ENCODE data around the gene DRC1. TPM values are rescaled to one million over a fixed set of nuclear protein-coding genes. Genes with fewer than 3 reads are reported as not detected.

The DRC1 gene
- total RNA-seq, 1 donor from 2014 or later, result 0.40 TPM

GRCh38 chr2:26399771-26400376 is 1.8 kb upstream of the DRC1 start:
- no peak for DNase-seq (ENCODE audit: low spot score)

- DNase-seq (ENCODE audit: low spot score), result no peak
Measured at GRCh38 chr2:26400723-26401122, 997 bp upstream of the DRC1 start.

DNA sequence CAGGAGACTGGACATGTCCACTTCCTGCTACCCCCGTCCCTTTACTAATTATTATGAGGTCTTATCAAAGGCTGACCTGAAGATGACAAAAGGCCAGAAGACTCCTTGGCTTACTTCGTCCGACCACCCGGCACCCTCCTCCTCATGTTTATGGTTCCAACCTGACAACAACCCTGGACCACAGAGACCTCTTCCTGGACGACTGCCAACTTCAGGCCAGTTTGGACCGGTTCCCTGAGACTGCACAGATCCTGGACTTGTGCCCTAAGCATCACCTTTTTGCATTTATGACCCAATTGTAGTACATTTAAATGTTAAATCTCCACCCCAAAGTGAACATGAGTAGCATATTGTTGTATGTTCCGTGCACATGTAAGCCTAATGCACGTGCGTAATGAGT is 5.8 kb downstream of the DRC1 start:
- no peak for DNase-seq (ENCODE audit: low spot score)

DNA sequence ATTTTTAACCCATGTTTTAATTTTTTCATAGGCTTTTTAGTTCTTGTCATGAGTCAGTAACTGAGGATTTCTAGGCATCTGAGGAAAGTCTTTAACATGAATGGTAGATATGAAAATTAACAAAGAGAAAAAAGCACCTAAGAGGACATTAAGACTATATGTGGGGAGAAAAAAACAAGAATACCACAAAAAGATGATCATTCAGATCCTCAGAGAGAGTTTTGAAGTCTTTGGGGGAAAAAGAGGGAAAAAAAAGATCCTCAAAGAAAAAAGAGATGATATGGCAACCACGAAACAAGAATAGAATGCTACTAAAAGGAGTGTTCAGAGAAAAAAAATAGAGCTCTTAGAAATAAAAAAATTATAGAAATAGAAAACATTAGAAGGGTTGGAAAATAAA is 8.1 kb downstream of the DRC1 start:
- DNase-seq (ENCODE audit: low spot score), result no peak

DNA sequence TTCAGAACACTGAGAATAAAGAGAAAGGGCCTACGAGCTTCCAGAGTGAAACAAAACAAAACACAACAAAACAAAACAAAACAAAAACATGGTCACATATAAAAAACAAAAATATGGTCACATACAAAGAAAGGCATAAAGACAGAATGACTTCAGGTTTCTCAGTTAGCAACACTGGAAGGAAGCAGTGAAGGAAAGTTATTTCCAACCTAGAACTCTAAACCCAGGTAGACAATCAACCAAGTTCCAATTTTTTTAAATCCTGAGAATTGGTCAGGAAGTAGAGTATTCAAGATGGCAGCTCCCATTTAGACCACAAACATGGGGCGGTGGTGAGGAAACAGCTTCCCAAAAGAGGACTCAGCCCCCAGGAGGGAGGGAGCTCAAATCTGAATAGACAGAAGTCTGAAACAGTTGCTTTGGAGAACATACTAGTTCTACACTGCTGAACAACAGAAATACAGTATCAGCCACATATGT is 9.1 kb downstream of the DRC1 start:
- DNase-seq (ENCODE audit: low spot score), result no peak

DNA sequence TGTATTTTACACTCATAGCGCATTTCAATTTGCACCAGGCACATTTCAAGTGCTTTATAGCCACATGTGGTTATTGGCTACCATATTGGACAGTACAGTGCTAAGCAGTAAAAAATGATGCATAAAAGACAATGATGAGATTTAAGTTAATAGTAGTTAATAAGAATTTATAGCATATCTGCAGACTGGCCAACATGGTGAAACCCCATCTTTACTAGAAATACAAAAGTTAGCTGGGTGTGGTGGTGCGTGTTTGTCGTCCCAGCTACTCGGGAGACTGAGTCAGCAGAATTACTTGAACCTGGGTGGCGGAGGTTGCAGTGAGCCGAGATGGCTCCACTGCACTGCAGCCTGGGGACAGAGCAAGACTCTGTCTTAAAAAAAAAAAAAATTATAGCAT is 9.7 kb downstream of the DRC1 start:
- DNase-seq (ENCODE audit: low spot score), result no peak

- no peak for DNase-seq (ENCODE audit: low spot score)
Measured at GRCh38 chr2:26412091-26412673, 10.5 kb downstream of the DRC1 start.

DNA sequence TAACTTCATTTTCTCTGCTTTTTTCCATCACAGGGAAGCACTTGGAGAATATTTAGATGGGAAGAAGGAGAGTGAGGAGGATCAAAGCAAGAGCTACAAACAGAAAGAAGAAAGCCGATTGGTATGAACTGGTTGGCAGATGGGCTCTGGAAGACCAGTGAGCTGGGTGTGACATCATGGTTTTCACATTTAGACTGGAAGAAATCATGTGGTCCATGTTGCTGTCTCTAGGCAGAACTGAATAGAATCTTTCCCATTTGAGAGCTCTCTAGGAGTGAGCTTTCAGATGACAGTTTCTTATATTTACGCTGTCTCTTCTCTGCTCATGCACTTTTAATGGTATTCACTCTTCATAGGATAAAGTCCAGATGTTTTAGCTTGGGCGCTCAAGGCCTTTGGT is 12.6 kb downstream of the DRC1 start:
- no peak for DNase-seq (ENCODE audit: low spot score)

- DNase-seq (ENCODE audit: low spot score), result no peak
Measured at GRCh38 chr2:26421961-26422360, 20.2 kb downstream of the DRC1 start.

- no peak for DNase-seq (ENCODE audit: low spot score)
Measured at GRCh38 chr2:26422947-26423629, 21.4 kb downstream of the DRC1 start.

DNA sequence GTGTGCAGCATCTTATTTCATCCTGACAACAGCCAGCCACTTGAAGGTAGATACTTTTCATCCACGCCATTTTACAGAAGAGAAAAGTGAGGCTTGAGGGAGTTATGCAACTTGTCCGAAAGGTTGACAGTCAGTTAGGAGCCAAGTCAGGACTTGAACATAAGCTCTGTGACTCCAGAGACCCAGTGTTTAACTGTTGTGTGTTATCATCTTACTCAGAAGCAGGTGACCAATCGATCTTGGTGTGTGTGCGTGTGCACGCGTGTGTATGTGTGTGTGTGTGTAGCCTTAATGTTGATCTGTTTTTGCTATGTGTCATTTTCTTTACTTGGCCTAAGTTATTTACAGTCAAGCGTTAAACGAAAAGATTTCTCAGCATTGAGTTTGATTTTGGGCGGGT is 22.0 kb downstream of the DRC1 start:
- DNase-seq (ENCODE audit: low spot score), result no peak

- DNase-seq (ENCODE audit: low spot score), result no peak
Measured at GRCh38 chr2:26424221-26424620, 22.5 kb downstream of the DRC1 start.

- DNase-seq (ENCODE audit: low spot score), result no peak
Measured at GRCh38 chr2:26428846-26429245, 27.1 kb downstream of the DRC1 start.

GRCh38 chr2:26429779-26430578 is 28.3 kb downstream of the DRC1 start:
- DNase-seq (ENCODE audit: low spot score), result no peak

GRCh38 chr2:26430826-26431225 is 29.1 kb downstream of the DRC1 start:
- DNase-seq (ENCODE audit: low spot score), result no peak

- no peak for DNase-seq (ENCODE audit: low spot score)
Measured at GRCh38 chr2:26432363-26432762, 30.6 kb downstream of the DRC1 start.

- DNase-seq (ENCODE audit: low spot score), result no peak
Measured at GRCh38 chr2:26432859-26433258, 31.1 kb downstream of the DRC1 start.

GRCh38 chr2:26435106-26435505 is 33.4 kb downstream of the DRC1 start:
- no peak for DNase-seq (ENCODE audit: low spot score)

GRCh38 chr2:26438526-26438925 is 36.8 kb downstream of the DRC1 start:
- no peak for DNase-seq (ENCODE audit: low spot score)

DNA sequence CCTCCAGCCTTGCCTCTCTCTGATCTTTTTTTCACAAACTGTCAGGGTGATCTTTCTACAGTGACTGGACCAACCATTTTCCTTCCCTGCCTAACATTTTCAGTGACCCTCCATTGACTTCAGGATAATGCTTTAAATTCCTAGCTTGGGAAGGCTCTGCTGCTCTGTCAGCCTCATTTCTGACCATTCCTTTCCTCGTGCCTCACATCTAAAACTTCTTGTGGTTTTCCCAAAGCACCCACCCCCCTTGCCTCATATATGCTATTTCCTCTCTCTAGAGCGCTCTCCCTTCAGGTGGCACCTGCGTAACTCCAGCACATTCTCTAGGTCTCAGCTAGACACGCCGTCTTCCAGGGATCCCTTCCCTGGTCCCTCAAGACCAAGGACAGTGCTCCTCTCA is 37.2 kb downstream of the DRC1 start:
- DNase-seq (ENCODE audit: low spot score), result no peak

- DNase-seq (ENCODE audit: low spot score), result no peak
Measured at GRCh38 chr2:26442301-26442700, 40.6 kb downstream of the DRC1 start.

DNA sequence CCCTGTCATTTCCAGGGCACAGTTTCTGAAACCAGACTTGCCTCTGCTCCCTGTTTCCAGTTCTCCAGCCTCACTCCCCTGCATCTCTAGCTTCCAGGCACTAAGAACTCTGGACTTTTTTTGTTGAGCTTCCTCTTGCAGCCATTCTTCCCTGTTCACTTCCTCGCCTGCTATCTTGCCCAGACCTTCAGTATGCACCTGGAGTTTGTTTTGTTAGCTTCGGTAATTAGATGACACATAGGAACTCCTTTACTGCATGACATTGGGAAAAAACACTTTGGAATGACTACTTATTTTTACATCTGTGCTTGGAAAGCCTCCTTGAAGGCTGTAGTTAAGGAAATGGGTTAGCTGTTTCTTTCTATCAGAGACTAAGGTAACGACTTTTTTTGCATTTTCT is 41.0 kb downstream of the DRC1 start:
- DNase-seq (ENCODE audit: low spot score), result no peak

DNA sequence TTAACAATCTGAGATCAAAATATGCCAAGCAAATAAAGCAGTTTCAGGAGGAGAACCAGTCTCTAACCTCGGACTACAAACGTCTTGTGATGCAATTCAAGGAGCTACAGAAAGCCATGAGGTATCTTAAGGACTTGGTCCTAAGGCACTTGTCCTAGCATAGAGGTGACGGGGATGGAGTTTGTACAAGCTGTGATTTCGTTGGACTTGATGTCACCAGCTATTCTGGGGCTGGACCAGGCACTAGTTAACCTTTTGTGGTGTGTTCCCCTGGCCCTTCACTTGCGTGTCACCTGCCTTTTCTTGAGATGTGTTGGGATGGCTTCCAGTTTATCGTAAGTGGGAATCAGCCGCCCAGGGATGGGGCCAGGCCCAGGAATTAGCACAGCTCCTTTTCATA is 42.5 kb downstream of the DRC1 start:
- DNase-seq (ENCODE audit: low spot score), result no peak
